ENCODE measurements around the gene MBTPS1. TPM values are rescaled to one million over a fixed set of nuclear protein-coding genes. Genes with fewer than 3 reads are reported as not detected.

The MBTPS1 gene
- total RNA-seq, 6 experiments from 2014 or later = 34.5 to 45.6 (median 40.1) TPM

DNA sequence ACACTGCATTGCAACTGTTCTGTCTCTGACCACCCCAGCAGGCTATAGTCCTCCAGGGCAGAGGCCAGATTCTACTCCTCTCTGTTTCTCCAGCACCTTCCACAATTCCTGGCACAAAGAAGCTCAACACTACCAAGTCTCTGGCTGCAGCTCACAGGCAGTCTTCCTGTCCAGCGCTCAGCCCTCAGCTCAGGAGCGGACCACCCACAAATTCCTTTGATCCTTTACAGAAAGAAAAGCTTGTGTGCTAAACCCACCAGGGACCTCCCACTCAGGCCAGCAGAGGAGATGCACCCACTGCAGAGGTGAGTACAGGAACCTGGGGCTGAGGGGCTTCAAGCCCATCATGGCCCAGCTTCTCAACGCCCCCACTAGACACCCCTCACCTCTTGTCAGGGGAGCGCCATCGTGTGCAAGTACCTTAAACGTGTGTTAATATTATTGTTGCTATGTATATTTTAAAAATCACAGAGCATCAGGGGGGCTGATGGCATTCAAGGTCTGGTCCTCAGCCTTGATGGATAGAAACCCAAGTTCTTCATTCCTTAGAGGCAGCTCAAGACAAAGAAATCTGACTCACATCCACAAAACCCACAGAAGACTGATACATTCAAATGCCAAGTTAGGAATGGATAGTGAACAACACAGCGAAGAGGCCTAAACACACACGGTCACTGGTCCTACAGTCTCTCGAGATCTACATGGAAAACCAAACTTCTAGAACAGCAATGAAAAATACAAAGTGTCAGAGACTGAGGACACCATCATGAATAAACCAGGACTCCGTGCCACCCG lies 19.8 kb upstream of the MBTPS1 start:
- ATAC-seq (no peak), DNase-seq (no peak)
- TF ChIP-seq POLR2A (IDR thresholded peaks at IDR 0.05) (no peak), CTCF (IDR thresholded peaks at IDR 0.05) (no peak)
- Histone ChIP-seq H3K27me3 (no peaks in the 10 kb centered on the region), H3K9me3 (no peaks in the 10 kb centered on the region), H3K4me1 (no peaks in the 10 kb centered on the region), H3K4me3 (no peak overlapping the region), H3K27ac (no peak overlapping the region), H3K36me3 (no peaks in the 10 kb centered on the region)
- 94% methylated on average over 6 of the region's 11 CpGs for WGBS (ENCODE audit: insufficient coverage, low coverage, low lambda C conversion rate, missing lambda C conversion rate)
- intact Hi-C loops (cut with DNase I) = no loop called here

DNA sequence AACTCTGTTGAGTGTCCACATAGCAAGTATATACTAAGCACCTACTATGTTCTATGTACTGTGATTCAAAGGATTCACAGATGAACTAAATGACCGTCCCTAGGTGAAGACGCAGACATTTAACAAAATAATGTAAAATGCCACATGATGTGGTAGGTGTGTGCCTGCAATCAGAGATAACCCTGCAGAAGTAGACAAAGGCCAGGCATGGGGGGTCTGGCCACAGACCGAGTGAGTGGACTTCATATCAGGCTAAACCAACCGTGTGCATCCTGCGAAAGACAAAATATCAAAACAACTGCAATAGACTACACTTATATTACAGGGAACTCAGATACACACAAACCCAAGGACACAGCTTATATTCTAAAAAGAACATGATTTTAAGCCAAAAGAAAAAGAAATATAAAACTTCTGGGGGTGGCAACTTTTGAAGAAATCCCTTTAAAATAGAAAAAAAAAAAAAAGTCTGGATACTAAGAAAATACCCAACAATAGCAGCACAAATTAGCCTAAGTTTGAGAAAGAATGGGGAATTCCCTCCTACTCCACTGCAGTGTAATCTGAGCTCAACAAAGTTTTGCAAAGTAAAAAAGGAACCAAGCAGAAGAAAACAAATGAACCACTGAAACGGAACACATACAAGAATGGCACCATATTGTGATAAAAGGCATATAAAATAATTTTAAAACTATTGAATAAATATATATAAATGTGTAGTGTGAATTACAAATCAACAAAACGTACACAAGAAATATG lies 16.0 kb upstream of the MBTPS1 start:
- H3K4me1 ChIP-seq = no peaks in the 10 kb centered on the region
- H3K27me3 ChIP-seq = no peaks in the 10 kb centered on the region
- no peak for DNase-seq
- ATAC-seq = no peak
- peaks cover 0 to 14% (median 6%) of the 10 kb centered on the region in 4 donors for H3K36me3 ChIP-seq
- intact Hi-C loops (cut with DNase I) = no loop called here
- no peak for TF ChIP-seq POLR2A (IDR thresholded peaks at IDR 0.05)
- TF ChIP-seq CTCF (IDR thresholded peaks at IDR 0.05) = no peak
- WGBS (ENCODE audit: insufficient coverage, low coverage, low lambda C conversion rate, missing lambda C conversion rate) = 84% methylated on average over 7 of the region's 7 CpGs
- no peak overlapping the region for H3K27ac ChIP-seq
- no peak overlapping the region for H3K4me3 ChIP-seq
- no peaks in the 10 kb centered on the region for H3K9me3 ChIP-seq

DNA sequence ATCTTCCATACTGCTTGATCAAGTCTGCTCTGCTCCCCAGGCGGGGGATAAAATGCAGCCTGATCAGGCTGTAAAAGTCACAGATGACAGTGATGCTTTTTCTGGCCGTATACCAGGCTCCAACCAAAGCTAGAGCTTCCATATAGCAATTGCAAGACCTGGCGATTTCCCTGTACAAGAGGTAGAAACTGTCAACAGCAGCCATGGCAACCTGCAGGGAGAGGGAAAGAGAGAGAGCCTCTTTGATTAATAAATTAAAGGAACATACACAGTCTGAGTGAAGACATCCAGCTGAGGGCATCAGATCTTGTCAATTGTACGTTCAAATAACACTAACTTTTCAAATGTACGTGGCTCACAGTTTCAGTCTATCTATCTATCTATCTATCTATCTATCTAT lies 14.4 kb upstream of the MBTPS1 start:
- H3K27ac ChIP-seq = no peak overlapping the region
- H3K4me1 ChIP-seq = no peaks in the 10 kb centered on the region
- no peak overlapping the region for H3K4me3 ChIP-seq
- 91% methylated on average over 4 of the region's 5 CpGs for WGBS (ENCODE audit: insufficient coverage, low coverage, low lambda C conversion rate, missing lambda C conversion rate)
- TF ChIP-seq CTCF (IDR thresholded peaks at IDR 0.05) (no peak), POLR2A (IDR thresholded peaks at IDR 0.05) (no peak)
- H3K36me3 ChIP-seq = peaks cover 0 to 14% (median 6%) of the 10 kb centered on the region in 4 donors
- H3K9me3 ChIP-seq = no peaks in the 10 kb centered on the region
- intact Hi-C loops (cut with DNase I) = no loop called here
- no peaks in the 10 kb centered on the region for H3K27me3 ChIP-seq
- DNase-seq = no peak
- no peak for ATAC-seq

GRCh38 chr16:84124257-84125073 lies 7.7 kb upstream of the MBTPS1 start:
- Histone ChIP-seq H3K4me3 (no peak overlapping the region), H3K9me3 (no peaks in the 10 kb centered on the region), H3K27me3 (no peaks in the 10 kb centered on the region), H3K27ac (no peak overlapping the region), H3K36me3 (peaks cover 0 to 7% (median 2%) of the 10 kb centered on the region in 4 donors), H3K4me1 (no peaks in the 10 kb centered on the region)
- DNase-seq (no peak), ATAC-seq (no peak)
- WGBS (ENCODE audit: insufficient coverage, low coverage, low lambda C conversion rate, missing lambda C conversion rate) = 92% methylated on average over 7 of the region's 7 CpGs
- intact Hi-C loops (cut with DNase I) = no loop called here
- no peak for TF ChIP-seq POLR2A (IDR thresholded peaks at IDR 0.05)
- TF ChIP-seq CTCF (IDR thresholded peaks at IDR 0.05) = no peak
